GM19193 (cell line): ENCODE results near the gene SPEF2.

ENCODE experiments used
- POLR2A ChIP-seq: IDR thresholded peaks from 4 replicates; pipeline ENCODE4 v1.6.1; 2011; ENCODE audit not compliant: insufficient read depth, insufficient read length; ENCODE audit errors: extremely low read depth

Gene SPEF2

GRCh38 chr5:35789732-35790456 is 172.2 kb downstream of the SPEF2 start:
- TF ChIP-seq POLR2A, result no peak

DNA sequence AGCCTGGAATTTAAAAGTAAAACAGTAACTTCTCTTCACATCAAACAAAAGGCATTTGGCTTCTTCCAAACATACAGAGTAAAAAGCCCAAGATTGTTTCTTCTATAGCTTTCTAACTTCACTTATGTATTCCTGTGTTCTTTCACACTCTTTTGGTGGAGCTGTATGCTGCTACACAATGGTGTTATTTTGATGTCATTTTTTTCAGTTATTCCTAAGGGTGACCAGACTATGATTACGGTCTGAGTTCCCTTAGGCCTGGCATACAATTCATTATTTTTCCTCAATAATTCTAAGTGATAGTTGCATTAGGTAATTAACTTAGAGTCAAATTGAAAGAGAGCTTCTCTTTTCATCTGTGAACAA is 172.8 kb downstream of the SPEF2 start:
- TF ChIP-seq POLR2A, result no peak

- no peak for TF ChIP-seq POLR2A
These were observed 176.6 kb downstream of the SPEF2 start for GRCh38 chr5:35794328-35794619.

DNA sequence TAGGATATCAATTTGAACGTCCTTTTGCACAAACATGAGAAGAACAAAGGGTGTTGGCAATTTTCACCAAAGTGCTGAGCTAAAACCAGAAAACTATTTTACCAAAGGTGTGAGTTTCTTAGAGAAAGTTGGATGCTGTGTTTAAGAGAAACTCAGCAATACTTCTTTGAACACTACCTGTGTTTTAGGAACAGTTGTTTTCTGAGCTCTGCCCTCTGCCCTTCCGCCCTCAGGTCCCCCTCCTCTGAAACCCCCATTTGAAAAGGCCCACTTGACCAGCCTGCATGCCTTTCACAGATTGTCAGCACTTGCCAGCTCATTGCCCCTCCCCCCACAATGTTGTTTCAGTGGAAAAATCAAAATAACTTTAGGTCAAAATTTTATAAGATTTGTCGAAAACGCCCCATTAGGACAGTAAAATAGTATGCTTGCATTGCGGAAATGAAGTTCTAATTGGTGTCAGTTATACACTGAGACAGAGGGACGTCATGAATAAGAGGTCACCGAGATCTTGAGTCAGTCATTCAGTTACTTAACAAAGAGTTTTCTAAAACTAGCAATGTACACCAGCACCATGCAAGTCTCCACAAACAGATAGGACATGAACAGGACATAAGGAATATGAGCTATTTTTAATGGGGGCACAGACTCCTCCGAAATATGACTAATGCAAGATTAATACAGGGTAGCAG is 177.2 kb downstream of the SPEF2 start:
- no peak for TF ChIP-seq POLR2A

DNA sequence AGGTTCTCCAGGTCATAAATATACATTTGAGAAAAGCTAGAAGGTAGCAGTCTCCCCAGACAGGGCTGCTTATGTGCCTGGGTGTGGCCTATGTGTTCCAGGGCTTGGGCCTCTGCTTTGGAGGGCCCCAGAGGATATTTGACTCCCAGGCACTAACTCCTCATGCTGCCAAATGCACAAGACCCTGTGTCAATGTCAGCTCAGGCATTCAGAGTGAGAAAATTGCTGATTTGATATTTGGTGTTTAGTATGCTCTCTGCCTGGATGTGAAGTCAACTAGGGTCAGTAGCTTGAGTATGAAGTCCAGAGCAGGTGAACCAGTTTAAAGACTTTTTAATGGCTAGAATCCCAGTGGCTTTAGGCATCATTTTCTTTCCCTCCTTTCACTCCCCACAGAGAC is 181.5 kb downstream of the SPEF2 start:
- no peak for TF ChIP-seq POLR2A

- no peak for TF ChIP-seq POLR2A
These were observed 182.1 kb downstream of the SPEF2 start for GRCh38 chr5:35799753-35800152.

DNA sequence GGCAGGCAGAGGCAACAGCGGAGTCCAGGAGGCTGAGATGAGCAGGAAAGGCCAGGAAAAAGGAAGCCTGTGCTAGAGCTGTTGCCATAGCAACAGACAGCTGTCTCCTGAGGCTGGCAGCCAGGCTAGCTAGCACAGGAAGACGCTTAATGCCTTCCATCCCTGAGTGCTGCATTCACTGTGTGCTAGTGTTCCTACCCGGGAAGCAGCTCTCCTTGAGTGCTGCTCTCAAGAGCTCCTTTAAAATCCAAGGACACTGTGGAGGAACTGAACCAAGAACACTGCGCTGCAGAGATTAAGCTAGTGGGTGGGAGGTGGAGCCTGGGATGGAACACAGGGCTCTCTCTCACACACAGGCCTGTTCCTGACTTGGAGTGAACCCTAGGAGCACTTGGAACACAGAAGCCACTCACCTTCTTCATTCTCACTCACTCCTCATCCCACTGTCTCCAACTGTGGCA is 185.6 kb downstream of the SPEF2 start:
- TF ChIP-seq POLR2A, result no peak

GRCh38 chr5:35804201-35804653 is 186.6 kb downstream of the SPEF2 start:
- TF ChIP-seq POLR2A, result no peak

DNA sequence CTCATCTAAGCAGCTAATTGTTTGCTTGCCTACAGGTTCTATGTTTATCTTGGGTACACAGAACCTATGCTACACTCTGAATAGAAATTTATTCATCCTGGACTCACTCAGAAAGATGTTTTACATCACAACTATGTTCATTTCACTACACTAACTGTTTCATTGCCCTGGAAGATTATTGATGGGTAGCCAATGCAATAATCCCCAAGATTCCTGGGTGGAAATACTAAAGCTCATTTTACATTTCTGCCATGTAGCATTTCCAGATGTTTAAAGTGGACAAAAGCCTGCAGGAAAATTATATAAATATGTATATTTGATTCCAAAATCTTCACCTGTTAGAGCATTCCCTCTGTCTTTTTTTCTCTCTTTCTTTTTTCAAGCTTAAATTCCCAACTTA is 187.2 kb downstream of the SPEF2 start:
- no peak for TF ChIP-seq POLR2A

DNA sequence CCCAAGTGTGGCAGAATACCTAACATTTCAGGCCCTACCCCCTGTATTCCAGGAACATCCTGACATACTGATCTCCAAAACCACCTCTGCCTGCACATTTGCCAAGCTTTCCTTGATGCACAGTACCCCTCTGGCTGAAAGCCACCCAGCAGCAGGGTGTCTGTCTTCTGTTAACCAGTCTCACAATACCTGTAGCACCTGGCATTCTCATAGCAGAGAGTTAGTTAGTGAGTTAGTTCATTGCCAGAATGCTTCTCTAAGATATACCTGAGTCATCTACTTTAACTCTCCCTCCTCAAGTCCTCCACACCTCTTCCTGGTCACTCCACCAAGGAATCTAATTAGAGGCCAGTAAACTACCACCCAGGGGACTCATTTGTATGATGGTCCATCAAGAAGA is 192.9 kb downstream of the SPEF2 start:
- TF ChIP-seq POLR2A, result no peak

GRCh38 chr5:35811108-35811741 is 193.6 kb downstream of the SPEF2 start:
- TF ChIP-seq POLR2A, result no peak

DNA sequence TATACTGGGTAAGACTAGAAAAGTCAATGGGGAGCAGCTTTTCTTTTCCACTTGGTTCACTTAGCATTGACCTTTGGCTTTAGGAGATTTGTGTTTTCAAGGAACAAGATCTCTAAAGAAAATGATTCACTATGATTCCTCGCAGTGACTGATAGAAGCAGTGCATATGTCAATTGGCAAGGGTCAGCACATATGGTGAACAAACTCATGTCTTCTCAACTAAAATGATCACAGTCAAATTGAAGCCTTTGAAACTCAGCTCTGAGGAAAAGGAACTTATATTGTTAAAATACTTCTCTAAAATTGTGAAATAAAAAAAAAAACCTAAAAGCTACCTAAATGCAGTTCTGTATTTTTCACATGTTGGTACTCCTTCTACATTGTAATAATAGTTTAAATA is 195.9 kb downstream of the SPEF2 start:
- no peak for TF ChIP-seq POLR2A

DNA sequence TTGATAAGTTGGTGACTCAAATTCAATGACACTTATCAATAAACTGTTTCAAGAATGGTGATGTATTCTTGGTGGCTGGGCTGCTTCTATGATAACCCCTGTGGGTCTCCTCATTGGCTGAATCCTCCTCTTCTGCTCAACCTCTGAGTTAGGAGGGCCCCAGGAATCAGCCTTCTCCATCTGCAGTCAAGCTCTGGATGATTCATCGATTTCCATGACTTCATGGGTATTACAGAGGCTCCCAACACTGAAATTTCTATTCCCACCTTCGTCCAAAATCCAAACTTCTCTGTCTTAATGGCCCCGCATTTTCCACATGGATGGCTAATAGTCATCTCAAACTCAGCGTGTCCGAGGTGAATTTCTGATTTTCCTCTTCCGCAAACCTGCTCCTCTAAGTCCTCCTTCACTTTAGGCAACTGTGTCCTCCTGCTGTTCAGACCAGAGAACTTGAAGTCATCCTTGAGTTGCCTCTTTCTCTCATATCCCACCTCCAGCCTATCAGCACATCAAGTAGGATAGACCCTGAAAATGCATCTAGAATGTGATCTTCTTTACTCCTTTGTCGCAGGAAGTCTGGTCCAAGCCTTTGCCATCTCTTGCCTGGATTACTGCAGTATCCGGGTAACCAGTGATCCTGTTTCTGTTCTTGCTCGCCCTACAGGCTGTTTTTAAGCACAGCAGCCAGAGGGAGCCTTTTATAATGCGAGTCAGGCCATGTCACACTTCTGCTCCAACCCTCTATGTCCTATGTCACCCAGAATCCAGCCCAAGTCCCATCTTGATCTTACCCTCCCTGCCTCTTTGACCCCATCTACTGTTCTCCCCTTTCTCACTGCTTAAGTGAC is 197.7 kb downstream of the SPEF2 start:
- no peak for TF ChIP-seq POLR2A

DNA sequence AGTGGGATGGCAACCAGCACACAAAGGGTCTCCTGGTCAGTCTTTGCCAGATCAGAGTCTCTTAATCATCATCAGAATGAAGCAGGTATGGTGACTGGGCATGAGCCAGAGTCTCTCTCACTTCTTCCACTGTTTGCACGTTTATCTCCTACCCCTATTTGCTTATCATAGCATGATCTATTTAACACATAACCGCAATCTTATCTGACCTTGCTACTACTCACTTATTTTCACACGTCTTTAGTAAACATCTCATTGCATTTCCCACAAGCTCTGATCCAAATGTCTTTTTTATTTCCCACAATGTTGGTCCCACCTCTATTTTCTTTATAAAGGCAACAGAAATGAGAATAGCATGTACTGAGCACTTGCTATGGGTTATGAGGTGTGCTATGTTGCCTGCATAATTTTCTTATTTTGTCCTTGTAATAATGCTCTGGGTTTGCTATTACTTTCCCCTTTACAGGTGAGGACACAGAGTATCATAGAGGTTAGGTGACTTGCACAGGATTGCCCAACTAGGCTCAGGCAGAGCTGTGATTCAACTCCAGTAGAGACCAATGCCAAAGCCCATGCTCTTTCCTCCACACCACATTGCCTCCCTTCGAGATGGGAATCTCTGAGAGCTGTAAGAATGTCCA is 199.3 kb downstream of the SPEF2 start:
- TF ChIP-seq POLR2A, result no peak

- TF ChIP-seq POLR2A, result no peak
These were observed 201.4 kb downstream of the SPEF2 start for GRCh38 chr5:35819026-35819425.
